Stimulated activated CD4-positive, alpha-beta T cell treated with anti-CD3 and anti-CD28 coated beads, Interleukin-12 subunit alpha, Interleukin-12 subunit beta, amount 100 ng/mL, for 24 hours (primary cell): Measurements from ENCODE around the gene CFAP54.
"Not testable (repeated sequence)": the region's sequence is repeated elsewhere in the genome, so short reads cannot be mapped to it uniquely, and the experiment has no call there.

ENCODE experiments used
- DNase-seq, 2 experiments: peaks; one replicate each; pipeline ENCODE4 v3.0.0-alpha.2; 2020; ENCODE audit warnings: low read depth in 2 of 2

The CFAP54 gene

GRCh38 chr12:96474206-96474605, 15.2 kb upstream of the CFAP54 start:
- DNase-seq = no peak

- no peak for DNase-seq
These were observed 11.4 kb upstream of the CFAP54 start for GRCh38 chr12:96478011-96478410.

- no peak for DNase-seq
These were observed 7.3 kb upstream of the CFAP54 start for GRCh38 chr12:96482086-96482485.

GRCh38 chr12:96483116-96483515, 6.3 kb upstream of the CFAP54 start:
- DNase-seq = no peak

- DNase-seq = no peak
These were observed 2.4 kb upstream of the CFAP54 start for GRCh38 chr12:96486751-96487613.

GRCh38 chr12:96487634-96488033, 1.7 kb upstream of the CFAP54 start:
- DNase-seq = no peak

GRCh38 chr12:96493106-96493505, 3.7 kb downstream of the CFAP54 start:
- no peak for DNase-seq

- not testable (repeated sequence) for DNase-seq
These were observed 4.8 kb downstream of the CFAP54 start for GRCh38 chr12:96494154-96494553.

- DNase-seq = no peak
These were observed 5.8 kb downstream of the CFAP54 start for GRCh38 chr12:96495155-96495554.

- DNase-seq = no peak
These were observed 6.6 kb downstream of the CFAP54 start for GRCh38 chr12:96495841-96496545.

GRCh38 chr12:96496944-96497343, 7.6 kb downstream of the CFAP54 start:
- no peak for DNase-seq

GRCh38 chr12:96497855-96498254, 8.5 kb downstream of the CFAP54 start:
- DNase-seq = no peak

GRCh38 chr12:96500693-96501092, 11.3 kb downstream of the CFAP54 start:
- no peak for DNase-seq

GRCh38 chr12:96501133-96501761, 11.9 kb downstream of the CFAP54 start:
- no peak for DNase-seq

GRCh38 chr12:96501908-96502307, 12.5 kb downstream of the CFAP54 start:
- DNase-seq = no peak

GRCh38 chr12:96502477-96502876, 13.1 kb downstream of the CFAP54 start:
- DNase-seq = no peak

GRCh38 chr12:96502949-96503532, 13.7 kb downstream of the CFAP54 start:
- DNase-seq = no peak

- DNase-seq = no peak
These were observed 14.6 kb downstream of the CFAP54 start for GRCh38 chr12:96503976-96504375.

GRCh38 chr12:96506776-96507175, 17.4 kb downstream of the CFAP54 start:
- no peak for DNase-seq

- no peak for DNase-seq
These were observed 21.0 kb downstream of the CFAP54 start for GRCh38 chr12:96510306-96510764.

- no peak for DNase-seq
These were observed 23.8 kb downstream of the CFAP54 start for GRCh38 chr12:96513166-96513565.

- no peak for DNase-seq
These were observed 24.3 kb downstream of the CFAP54 start for GRCh38 chr12:96513681-96514080.
